Activated T-cell treated with anti-CD3 and anti-CD28 coated beads, Interleukin-2, amount 50 U/mL, for 1 hour (primary cell): ENCODE measurements around the gene PABPN1.

Source experiments
- DNase-seq: peaks from one replicate; pipeline ENCODE4 v3.0.0-alpha.2; 2020

PABPN1 gene

GRCh38 chr14:23359722-23360447, 38.6 kb downstream of the PABPN1 start:
- DNase-seq: no peak

DNA sequence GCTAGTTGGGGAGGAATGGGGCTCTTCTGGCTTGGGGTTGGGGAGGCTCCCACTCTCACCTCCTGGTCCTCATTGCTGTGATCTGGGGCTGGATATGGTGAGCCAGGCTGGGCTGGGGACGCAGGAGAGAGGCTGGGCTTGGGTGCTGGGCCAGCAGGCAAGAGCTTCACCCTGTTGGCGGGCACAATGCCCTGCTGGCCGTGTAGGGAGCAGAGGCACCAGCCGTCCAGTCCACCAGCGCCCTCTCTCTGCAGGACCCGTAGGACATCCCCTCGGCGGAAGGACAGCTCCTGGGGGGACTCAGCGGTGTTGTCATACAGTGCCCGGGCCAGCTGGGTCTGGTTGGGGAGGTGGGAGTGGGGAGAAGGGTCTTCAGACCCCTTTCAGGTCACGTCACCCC, 39.2 kb downstream of the PABPN1 start:
- no peak for DNase-seq

GRCh38 chr14:23361320-23361719, 40.1 kb downstream of the PABPN1 start:
- DNase-seq: no peak

GRCh38 chr14:23361763-23362162, 40.5 kb downstream of the PABPN1 start:
- DNase-seq: no peak

DNA sequence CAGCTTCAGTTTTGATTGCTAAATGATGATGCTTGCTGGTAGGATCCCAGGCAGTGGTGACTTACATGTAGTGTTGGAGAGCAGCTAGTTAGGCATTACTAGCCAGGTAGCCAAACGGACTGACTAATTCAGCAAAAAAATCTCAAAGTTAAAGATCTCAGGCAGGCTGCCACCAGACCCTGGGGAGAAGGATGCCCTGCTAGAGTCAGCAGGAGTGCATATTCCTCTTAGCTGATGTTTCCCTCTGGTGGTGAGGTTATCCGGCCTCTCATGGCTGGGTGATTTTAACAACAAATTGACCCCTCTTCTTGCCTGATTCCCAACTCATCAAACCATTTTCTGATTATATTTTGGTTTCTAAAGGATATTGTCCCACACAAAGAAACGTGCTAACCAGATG, 40.9 kb downstream of the PABPN1 start:
- no peak for DNase-seq

- DNase-seq: no peak
These were observed 43.1 kb downstream of the PABPN1 start for GRCh38 chr14:23364164-23365035.

GRCh38 chr14:23365036-23365731, 43.9 kb downstream of the PABPN1 start, which contains the start of gene EFS:
TSS of gene EFS (minus strand) at chr14:23365172. CDS start at chr14:23365025, 147 bp downstream.
- DNase-seq: no peak

GRCh38 chr14:23365732-23366425, 44.6 kb downstream of the PABPN1 start:
- DNase-seq: no peak

GRCh38 chr14:23366426-23366921, 45.2 kb downstream of the PABPN1 start:
- no peak for DNase-seq

DNA sequence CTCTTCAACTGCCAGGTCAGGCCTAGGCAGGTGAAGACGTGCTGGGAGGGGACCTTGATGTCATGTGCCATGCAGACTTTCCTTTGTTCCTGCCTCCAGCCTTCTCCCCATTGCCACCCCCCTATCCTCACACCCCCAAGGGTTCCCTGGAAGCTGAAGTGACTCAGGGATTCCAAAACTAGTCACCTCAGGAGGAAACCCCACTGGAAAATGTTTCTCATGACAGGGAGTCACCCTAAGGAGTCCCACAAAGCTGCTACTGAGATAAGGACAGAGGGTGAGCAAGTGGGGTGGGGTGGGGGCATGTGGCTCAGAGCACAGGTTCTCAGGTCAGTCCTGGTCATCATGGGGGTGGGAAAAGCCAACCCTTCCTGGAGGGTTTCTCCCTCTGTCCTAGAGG, 49.0 kb downstream of the PABPN1 start:
- DNase-seq: no peak

DNA sequence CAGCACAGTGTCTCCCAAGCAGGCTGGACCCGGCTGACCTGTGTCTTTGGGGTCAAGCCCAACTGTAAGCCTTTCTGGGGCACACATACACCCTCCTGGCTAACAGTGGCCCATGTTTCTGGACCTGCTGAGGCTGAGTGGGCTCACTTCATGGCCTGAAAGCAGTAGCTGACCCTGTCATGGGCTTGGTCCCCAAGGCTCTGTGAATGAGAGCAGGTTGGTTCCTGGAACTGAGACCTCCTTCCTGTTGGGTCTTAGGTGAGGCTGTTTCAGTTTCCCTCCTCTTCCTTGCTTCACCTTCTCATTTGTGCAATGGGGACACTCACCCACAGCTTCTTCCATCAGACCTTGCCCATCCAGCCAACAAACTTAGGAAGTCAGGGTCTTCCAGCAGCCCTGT, 50.6 kb downstream of the PABPN1 start:
- DNase-seq: no peak

DNA sequence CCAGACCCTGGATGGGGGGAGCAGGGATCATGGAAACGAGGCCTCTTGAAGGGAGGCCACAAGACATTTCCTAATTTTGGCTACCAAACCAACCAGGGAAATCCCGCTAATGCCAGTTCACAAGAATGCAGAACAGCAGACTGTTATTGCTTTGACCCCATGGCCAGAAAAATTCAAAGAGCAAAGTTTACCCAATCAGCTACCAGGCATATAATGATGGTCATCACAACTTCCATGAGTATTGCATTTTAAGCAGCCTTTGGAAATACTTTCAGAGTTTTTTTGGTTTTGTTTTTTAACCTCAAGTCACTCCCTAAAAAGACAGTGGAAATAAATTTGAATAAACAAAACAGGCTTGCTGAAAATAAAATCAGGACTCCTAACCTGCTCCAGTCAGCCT, 51.3 kb downstream of the PABPN1 start, which contains the start of gene IL25:
Gene IL25, plus strand, starts transcription at position 301 of the 400 bp plus-strand sequence.
- DNase-seq: no peak

- no peak for DNase-seq
These were observed 51.8 kb downstream of the PABPN1 start for GRCh38 chr14:23373041-23373440.
